ENCODE measurements around the gene C1QC. TPM values are rescaled to one million over a fixed set of nuclear protein-coding genes. Genes with fewer than 3 reads are reported as not detected.

The C1QC gene
- total and polyA plus RNA-seq, 7 donors: 47.9 to 579 (median 198) TPM

DNA sequence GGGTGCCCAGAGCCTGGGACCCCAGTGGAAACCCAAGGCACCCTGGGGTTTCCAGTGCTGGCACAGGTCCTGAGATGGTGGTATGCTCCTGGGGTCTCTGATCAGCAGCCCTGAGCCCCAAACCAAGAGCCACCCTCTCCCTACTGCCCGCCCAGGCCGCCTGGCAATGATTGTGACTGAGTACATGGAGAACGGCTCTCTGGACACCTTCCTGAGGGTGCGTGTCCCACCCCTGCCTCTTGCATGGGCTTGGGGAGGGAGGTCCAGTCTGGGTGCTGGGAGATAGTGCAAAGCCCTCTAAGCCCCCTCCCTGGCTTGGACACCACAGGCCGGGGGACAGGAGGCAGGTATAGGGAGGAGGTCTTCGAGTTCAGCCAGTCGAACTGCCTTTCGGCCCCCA is 45.4 kb upstream of the C1QC start:
- DNase-seq: no peak
- Histone ChIP-seq H3K27me3 (peaks cover 0 to 67% (median 20%) of the 10 kb centered on the region in 3 donors), H3K9me3 (no peaks in the 10 kb centered on the region), H3K36me3 (no peaks in the 10 kb centered on the region), H3K4me1 (no peaks in the 10 kb centered on the region), H3K27ac (no peak overlapping the region), H3K4me3 (no peak overlapping the region)
- 71 to 83% methylated on average over 8 of the region's 8 CpGs for whole genome bisulfite sequencing, 2 donors
- intact Hi-C loops (cut with DNase I): no loop called here
- no peak for TF ChIP-seq POLR2A (IDR thresholded peaks at IDR 0.05)
- TF ChIP-seq POLR2AphosphoS5 (IDR thresholded peaks at IDR 0.05): no peak
- TF ChIP-seq, protein P1, sequence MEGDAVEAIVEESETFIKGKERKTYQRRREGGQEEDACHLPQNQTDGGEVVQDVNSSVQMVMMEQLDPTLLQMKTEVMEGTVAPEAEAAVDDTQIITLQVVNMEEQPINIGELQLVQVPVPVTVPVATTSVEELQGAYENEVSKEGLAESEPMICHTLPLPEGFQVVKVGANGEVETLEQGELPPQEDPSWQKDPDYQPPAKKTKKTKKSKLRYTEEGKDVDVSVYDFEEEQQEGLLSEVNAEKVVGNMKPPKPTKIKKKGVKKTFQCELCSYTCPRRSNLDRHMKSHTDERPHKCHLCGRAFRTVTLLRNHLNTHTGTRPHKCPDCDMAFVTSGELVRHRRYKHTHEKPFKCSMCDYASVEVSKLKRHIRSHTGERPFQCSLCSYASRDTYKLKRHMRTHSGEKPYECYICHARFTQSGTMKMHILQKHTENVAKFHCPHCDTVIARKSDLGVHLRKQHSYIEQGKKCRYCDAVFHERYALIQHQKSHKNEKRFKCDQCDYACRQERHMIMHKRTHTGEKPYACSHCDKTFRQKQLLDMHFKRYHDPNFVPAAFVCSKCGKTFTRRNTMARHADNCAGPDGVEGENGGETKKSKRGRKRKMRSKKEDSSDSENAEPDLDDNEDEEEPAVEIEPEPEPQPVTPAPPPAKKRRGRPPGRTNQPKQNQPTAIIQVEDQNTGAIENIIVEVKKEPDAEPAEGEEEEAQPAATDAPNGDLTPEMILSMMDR (IDR thresholded peaks at IDR 0.05): no peak
- no peak for TF ChIP-seq EP300 (IDR thresholded peaks at IDR 0.05)

DNA sequence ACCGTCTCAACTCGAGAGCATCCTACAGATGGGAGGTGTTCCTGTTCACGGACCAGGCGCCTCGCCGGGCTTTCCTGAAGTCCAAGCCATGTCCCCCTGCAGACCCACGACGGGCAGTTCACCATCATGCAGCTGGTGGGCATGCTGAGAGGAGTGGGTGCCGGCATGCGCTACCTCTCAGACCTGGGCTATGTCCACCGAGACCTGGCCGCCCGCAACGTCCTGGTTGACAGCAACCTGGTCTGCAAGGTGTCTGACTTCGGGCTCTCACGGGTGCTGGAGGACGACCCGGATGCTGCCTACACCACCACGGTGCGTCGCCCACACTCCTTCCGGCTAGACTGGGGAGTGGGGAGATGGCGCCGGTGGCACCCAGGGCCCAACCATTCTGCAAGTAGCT is 44.7 kb upstream of the C1QC start:
- Histone ChIP-seq H3K27ac (no peak overlapping the region), H3K9me3 (no peaks in the 10 kb centered on the region), H3K27me3 (peaks cover 0 to 67% (median 20%) of the 10 kb centered on the region in 3 donors), H3K36me3 (no peaks in the 10 kb centered on the region), H3K4me3 (no peak overlapping the region), H3K4me1 (no peaks in the 10 kb centered on the region)
- WGBS, 2 donors: 73 to 79% methylated on average over 24 of the region's 24 CpGs
- TF ChIP-seq, protein P1 (IDR thresholded peaks at IDR 0.05): no peak
- TF ChIP-seq POLR2A (IDR thresholded peaks at IDR 0.05) (no peak), POLR2AphosphoS5 (IDR thresholded peaks at IDR 0.05) (no peak), EP300 (IDR thresholded peaks at IDR 0.05) (no peak)
- DNase-seq: no peak
- intact Hi-C loops (cut with DNase I): no loop called here

DNA sequence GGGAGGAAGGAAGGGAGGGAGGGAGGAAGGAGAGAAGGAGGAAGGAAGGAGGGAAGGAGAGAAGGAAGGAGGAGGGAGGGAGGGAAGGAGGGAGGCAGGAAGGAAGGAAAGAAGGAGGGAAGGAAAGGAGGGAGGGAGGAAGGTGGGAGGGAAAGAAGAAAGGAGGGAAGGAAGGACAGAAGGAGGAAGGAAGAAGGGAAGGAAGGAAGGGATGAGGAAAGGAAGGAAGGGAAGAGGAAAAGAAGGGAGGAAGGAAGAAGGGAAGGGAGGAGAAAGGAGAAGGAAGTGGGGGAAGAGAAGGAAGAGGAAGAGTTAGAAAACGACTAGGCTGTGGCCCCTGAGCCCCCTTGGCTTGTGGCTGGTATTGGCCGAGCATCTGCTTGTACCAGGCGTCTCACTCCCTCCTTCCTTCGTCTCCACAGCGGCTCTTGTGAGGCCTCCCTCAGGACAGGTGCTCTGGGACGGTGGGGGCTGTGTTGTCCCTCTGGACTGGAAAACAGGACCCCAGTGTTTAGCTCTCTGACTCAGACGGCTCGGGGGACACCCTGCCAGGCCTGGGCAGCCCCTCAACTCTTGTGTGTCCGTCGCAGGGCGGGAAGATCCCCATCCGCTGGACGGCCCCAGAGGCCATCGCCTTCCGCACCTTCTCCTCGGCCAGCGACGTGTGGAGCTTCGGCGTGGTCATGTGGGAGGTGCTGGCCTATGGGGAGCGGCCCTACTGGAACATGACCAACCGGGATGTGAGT is 43.2 kb upstream of the C1QC start:
- H3K27ac ChIP-seq: no peak overlapping the region
- no peaks in the 10 kb centered on the region for H3K4me1 ChIP-seq
- WGBS, 2 donors: 26 to 64% methylated on average over 22 of the region's 22 CpGs
- no peak overlapping the region for H3K4me3 ChIP-seq
- H3K27me3 ChIP-seq: peaks cover 0 to 67% (median 17%) of the 10 kb centered on the region in 3 donors
- intact Hi-C loops (cut with DNase I): no loop called here
- TF ChIP-seq POLR2A (IDR thresholded peaks at IDR 0.05) (no peak), EP300 (IDR thresholded peaks at IDR 0.05) (no peak), POLR2AphosphoS5 (IDR thresholded peaks at IDR 0.05) (no peak)
- TF ChIP-seq, protein P1 (IDR thresholded peaks at IDR 0.05): no peak
- H3K9me3 ChIP-seq: peaks cover 0 to 2% (median 0%) of the 10 kb centered on the region in 4 donors
- H3K36me3 ChIP-seq: no peaks in the 10 kb centered on the region
- DNase-seq: no peak

DNA sequence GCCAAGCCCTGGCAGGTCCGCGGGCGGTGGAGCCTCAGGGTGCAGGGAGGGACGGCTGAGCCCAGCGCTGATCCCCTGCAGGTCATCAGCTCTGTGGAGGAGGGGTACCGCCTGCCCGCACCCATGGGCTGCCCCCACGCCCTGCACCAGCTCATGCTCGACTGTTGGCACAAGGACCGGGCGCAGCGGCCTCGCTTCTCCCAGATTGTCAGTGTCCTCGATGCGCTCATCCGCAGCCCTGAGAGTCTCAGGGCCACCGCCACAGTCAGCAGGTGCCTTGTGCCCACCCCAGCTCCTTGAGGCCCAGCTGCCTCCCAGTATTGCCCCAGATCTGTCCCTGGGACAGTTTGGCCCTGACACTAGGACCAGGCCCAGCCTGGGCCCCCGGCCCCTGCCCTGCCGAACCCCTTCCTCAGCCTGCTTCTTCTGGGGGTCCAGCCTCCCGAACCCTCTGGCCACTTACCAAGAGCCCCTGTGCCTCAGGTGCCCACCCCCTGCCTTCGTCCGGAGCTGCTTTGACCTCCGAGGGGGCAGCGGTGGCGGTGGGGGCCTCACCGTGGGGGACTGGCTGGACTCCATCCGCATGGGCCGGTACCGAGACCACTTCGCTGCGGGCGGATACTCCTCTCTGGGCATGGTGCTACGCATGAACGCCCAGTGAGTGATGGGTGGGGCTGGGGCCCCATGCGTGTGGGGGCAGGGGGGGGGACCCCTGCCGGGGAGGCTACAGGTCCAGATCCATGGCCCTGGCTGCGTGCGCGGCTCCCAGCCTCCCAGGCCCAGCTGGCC is 42.4 kb upstream of the C1QC start:
- Histone ChIP-seq H3K36me3 (no peaks in the 10 kb centered on the region), H3K27ac (no peak overlapping the region), H3K4me3 (no peak overlapping the region), H3K27me3 (peaks cover 0 to 64% (median 17%) of the 10 kb centered on the region in 3 donors), H3K9me3 (peaks cover 0 to 2% (median 0%) of the 10 kb centered on the region in 4 donors), H3K4me1 (no peaks in the 10 kb centered on the region)
- TF ChIP-seq EP300 (IDR thresholded peaks at IDR 0.05) (no peak), POLR2AphosphoS5 (IDR thresholded peaks at IDR 0.05) (no peak), POLR2A (IDR thresholded peaks at IDR 0.05) (no peak)
- TF ChIP-seq, protein P1 (IDR thresholded peaks at IDR 0.05): no peak
- intact Hi-C loops (cut with DNase I): no loop called here
- WGBS, 2 donors: 71 to 86% methylated on average over 39 of the region's 39 CpGs
- DNase-seq: no peak

Measured in sigmoid colon (tissue), 7 donors.